Measurements from ENCODE around the gene ZBTB12. TPM values are rescaled to one million over a fixed set of nuclear protein-coding genes. Genes with fewer than 3 reads are reported as not detected.

Gene ZBTB12
- total RNA-seq, 1 donor from 2014 or later: 3.9 TPM

- no peak for DNase-seq
Measured at GRCh38 chr6:31896856-31897611, 4.9 kb downstream of the ZBTB12 start.

DNA sequence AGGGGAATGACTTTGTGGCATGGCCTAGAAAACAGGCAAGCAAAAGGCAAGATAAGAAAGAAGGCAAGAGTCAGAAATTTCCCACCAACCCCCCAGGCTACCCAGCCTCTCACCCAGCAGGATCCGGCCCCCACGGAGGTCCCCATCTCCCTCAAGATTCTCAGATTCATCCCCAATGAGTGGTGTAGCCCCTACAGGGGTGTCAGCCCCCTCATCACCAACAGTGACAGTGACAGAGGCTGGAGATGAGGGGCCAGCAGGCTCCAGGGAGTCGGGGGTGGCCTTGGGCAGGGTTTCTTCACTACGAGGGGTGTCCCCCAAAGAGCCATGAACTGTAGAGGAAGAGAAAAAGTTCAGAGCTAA lies 5.4 kb downstream of the ZBTB12 start:
- DNase-seq: no peak

- DNase-seq: no peak
Measured at GRCh38 chr6:31892821-31893220, 9.1 kb downstream of the ZBTB12 start.

- DNase-seq: no peak
Measured at GRCh38 chr6:31889331-31889972, 12.4 kb downstream of the ZBTB12 start.

- DNase-seq: no peak
Measured at GRCh38 chr6:31888276-31889258, 13.3 kb downstream of the ZBTB12 start.

GRCh38 chr6:31887173-31888007 lies 14.5 kb downstream of the ZBTB12 start:
- no peak for DNase-seq

DNA sequence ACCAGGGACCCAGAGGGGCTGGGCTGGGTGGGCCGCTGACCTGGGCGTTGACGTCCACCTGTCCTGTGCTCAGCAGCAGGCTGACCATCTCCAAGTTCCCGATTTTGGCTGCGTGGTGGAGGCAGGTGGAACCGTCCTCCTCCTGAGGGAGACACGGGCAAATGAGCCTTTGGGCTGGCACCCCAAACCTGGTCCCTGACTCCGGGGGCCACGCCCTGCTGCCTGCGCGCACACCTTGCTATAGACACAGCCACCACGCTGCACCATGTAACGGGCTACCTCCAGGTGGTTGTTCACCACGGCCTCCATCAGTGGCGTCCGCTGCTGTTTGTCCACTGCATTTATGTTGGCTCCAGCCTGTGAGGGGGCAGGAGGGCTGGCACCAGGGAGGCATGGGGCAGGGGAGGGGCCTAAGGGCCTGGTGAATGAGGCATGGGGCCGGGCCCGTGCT lies 15.3 kb downstream of the ZBTB12 start:
- no peak for DNase-seq

DNA sequence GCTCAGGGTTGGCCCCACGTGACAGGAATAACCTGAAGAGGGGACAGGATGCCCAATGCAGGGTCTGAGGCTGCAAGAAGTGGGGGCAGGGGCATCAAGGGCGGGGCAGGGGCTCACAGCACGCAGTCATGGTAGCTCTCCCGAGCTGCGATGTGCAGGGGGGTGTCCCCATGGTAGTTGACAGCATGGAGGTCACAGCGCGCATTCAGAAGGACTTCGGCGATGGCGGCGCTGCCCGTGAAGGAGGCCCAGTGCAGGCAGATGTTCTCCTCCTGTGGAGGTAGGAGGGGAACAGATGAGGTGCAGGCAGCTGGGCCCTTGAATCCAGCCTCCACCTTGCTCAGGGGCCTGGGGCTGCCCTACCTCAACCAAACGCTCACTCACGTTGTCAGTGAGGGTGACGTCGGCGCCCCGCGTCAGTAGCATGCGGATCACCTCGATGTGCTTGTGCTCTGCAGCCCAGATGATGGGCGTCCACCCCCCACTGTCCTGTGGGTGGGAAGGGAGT lies 17.3 kb downstream of the ZBTB12 start:
- no peak for DNase-seq

DNA sequence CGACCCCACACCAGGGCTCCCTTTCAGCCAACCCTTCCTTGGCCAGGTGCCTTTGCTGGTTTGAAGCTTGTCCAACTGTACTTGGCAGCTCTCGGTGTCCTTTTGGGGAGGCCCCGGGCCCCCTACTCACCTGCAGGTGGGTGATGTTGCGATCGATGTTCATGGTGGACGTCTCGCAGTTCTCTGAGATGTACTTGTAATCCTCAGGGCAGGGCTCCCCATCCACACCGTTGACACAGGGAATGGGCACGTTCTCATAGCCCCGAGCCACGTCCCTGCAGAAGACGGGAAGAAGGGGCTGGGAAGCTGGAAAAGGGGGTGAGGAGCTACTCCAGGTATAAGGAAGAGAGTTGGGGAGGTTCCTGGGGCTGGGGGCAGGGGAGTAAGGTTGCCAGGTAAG lies 18.2 kb downstream of the ZBTB12 start:
- DNase-seq: no peak

- DNase-seq: no peak
Measured at GRCh38 chr6:31882344-31882743, 19.5 kb downstream of the ZBTB12 start.

DNA sequence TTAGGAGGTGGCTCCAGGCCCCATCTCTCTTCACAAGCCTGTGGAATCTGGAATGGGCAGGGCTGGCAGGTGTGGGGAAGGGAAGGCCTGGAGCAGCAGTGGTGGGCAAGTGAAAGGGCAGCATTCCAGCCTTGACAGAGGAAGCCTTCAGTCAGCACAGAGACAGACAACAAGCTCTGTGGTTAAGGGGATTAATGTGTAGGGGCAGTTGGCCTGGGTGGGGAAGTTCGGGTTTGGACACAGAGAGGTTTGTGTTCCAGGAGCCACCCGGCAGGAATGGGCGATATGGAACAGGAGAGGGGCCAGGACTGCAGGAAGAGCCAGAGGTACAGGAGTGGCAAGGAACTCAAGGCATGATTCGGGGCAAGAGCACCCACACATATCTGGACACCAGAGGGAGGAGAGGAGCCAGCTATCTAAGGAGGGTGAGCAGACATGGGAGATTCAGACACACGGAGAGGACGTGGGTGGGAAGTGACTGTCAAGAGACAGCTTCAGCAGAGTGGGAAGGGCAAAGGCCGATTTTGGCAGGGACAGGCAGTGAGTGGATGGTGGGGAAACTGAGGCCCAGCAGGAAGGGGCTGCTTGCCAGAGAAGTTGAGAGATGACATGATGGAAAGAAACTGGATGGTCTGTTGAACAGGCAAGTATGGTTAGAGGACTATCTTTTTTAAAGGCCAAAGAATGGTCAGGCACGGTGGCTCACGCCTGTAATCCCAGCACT lies 20.6 kb downstream of the ZBTB12 start:
- DNase-seq: no peak

DNA sequence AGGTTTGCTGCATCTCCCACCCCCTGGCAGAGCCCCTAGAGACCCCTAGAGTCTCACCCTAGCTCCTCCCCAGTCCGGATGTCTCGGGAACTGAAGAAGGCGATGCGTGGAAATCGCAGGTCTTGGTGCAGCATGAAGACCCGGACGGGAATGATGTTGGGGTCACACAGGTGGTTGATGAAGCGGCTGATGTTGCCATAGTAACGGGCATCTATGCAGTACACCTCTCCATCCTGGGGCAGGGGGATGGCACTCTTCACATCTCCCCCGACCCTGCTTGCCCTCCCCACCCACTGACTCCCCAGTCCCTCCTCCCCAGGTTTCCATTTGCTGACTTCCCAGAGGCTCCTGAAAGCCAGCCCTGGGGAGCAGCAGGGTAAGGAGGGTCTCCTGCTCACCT lies 21.3 kb downstream of the ZBTB12 start:
- DNase-seq: no peak

GRCh38 chr6:31879901-31880300 lies 22.0 kb downstream of the ZBTB12 start:
- DNase-seq: no peak

DNA sequence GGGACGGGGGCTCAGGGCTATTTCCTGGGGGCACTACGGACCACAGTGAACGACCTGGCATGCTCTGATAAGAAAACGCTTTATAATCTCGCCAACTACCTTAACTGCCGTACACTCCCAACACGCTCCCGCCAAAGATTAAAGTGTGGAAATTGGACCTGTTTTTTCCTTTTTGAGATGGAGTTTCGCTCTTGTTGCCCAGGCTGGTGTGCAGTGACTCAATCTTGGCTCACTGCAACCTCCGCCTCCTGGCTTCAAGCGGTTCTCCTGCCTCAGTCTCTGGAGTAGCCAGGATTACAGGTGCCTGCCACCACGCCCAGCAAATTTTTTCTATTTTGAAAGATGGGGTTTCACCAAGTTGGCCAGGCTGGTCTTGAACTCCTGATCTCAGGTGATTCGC lies 22.7 kb downstream of the ZBTB12 start:
- DNase-seq: no peak

DNA sequence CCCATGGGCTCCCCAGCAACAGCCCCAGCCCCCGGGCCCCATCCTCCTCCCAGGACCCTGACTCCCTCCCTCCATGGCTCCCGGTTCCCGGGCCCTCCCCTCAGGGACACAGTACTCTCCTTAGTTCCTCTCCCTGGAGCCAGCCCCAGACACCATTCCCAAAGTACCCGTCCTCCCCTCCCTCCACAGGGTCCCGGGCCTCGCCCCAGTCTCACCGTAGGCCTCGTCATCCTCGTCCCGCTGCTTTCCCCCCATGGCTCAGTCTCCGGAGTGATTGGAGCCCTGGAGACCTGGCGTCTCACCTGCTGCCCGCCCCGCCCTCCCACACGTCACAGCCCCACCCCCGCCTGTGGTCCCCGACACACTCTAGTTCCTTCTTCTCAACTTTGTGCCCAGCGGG lies 23.2 kb downstream of the ZBTB12 start, which contains the start of gene SLC44A4:
TSS of gene SLC44A4 (minus strand) at position 272 of the 400 bp plus-strand sequence. CDS start at position 255, 17 bp downstream.
- no peak for DNase-seq

- DNase-seq: no peak
Measured at GRCh38 chr6:31878222-31878621, 23.7 kb downstream of the ZBTB12 start.

- no peak for DNase-seq
Measured at GRCh38 chr6:31877651-31878161, 24.2 kb downstream of the ZBTB12 start.

DNA sequence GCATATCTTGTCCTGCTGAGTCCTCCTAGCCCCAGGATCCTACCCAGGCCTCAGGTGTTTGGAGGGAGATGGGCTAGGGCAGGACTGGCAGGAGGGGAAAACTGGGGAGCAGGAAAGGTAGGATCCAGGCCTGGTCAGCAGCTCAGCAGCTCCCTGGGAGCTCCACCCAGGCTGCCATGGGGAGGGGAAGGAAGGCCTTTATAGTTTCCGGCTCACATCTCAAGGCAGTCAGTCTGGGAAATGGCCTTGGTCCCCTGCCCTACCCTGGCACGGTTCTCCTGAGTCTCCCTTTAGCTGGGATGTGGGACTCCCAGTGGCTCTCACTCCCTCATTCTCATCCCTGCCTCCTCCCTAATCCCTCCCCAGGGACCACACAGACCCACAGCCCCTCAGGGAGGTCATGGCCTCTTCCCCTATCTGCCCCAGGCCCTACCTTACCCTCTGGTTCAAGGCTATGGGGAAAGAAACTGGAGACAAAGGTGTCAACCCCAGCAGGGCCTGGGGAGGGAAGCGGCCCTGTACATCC lies 24.7 kb downstream of the ZBTB12 start:
- no peak for DNase-seq

GRCh38 chr6:31876357-31876756 lies 25.5 kb downstream of the ZBTB12 start:
- no peak for DNase-seq

- no peak for DNase-seq
Measured at GRCh38 chr6:31875877-31876276, 26.0 kb downstream of the ZBTB12 start.
